K562 (cell line): ENCODE data around the gene TMEM43.

Source experiments
- BHLHE40 ChIP-seq: IDR thresholded peaks from 2 replicates; pipeline ENCODE4 v1.6.1; 2011; ENCODE audit warnings: low read length, improper control_type of control experiment
- CTCF ChIP-seq, 3 experiments: IDR thresholded peaks in 2 of 3; conservative IDR thresholded peaks in 1 of 3; 2 replicates each; pipeline ENCODE4 v1.5.1; 2011 to 2012; ENCODE audit warnings: low read length in 3 of 3, mild to moderate bottlenecking in 3 of 3, control low read depth in 2 of 3, improper control_type of control experiment in 1 of 3, inconsistent platforms in 1 of 3, low read depth in 1 of 3, mixed read lengths in 1 of 3, moderate library complexity in 1 of 3; ENCODE audit not compliant: insufficient read depth in 2 of 3
- FOS ChIP-seq: IDR thresholded peaks from 3 replicates; pipeline ENCODE4 v1.6.1; 2011; ENCODE audit not compliant: insufficient read length; ENCODE audit errors: extremely low read depth
- FOXJ3 ChIP-seq: sonication (generic); formaldehyde crosslinking; IDR thresholded peaks from 2 replicates; pipeline ENCODE4 v1.4.0; 2020; ENCODE audit warnings: mild to moderate bottlenecking, missing genetic modification reagents
- GABPB1 ChIP-seq: sonication (generic); formaldehyde crosslinking; IDR thresholded peaks from 2 replicates; pipeline ENCODE4 v1.8.0; 2022; ENCODE audit warnings: mild to moderate bottlenecking, missing genetic modification reagents
- MAFK ChIP-seq: IDR thresholded peaks from 2 replicates; pipeline ENCODE4 v1.6.1; 2011; ENCODE audit warnings: low read length, improper control_type of control experiment
- NR1H2 ChIP-seq: sonication (generic); formaldehyde crosslinking; IDR thresholded peaks from 2 replicates; pipeline ENCODE4 v1.4.0; 2020; ENCODE audit warnings: mild to moderate bottlenecking, missing genetic modification reagents
- STAT5B ChIP-seq: fragments of 250-450 bp; sonication (Bioruptor Pico); IDR thresholded peaks from 2 replicates; pipeline ENCODE4 v1.8.0; 2021; ENCODE audit warnings: mild to moderate bottlenecking, inconsistent platforms
- ZC3H8 ChIP-seq: fragments of 450-650 bp; IDR thresholded peaks from 2 replicates; pipeline ENCODE4 v1.6.1; 2017

- no peak for TF ChIP-seq NR1H2 (CRISPR knock-in tag)
- TF ChIP-seq FOXJ3 (CRISPR knock-in tag) = no peak
- TF ChIP-seq FOS = no peak
- no peak for TF ChIP-seq MAFK
- no peak for TF ChIP-seq CTCF (IDR thresholded peaks at IDR 0.05 in 2 of 3, conservative IDR thresholded peaks at IDR 0.05 in 1 of 3; ENCODE audit: insufficient read depth in 2 of 3, low read depth in 1 of 3, low read length in 3 of 3)
- no peak for TF ChIP-seq BHLHE40
- TF ChIP-seq STAT5B (CRISPR knock-in tag) = no peak
- TF ChIP-seq ZC3H8 = no peak
- TF ChIP-seq GABPB1 (CRISPR knock-in tag) = no peak
Observed at GRCh38 chr3:14183015-14183577, 58.2 kb downstream of the TMEM43 start.
